ENCODE data around the gene SLC7A11. TPM values are rescaled to one million over a fixed set of nuclear protein-coding genes. Genes with fewer than 3 reads are reported as not detected.

Gene SLC7A11
- total RNA-seq, 1 donor from 2014 or later = 10.4 TPM

DNA sequence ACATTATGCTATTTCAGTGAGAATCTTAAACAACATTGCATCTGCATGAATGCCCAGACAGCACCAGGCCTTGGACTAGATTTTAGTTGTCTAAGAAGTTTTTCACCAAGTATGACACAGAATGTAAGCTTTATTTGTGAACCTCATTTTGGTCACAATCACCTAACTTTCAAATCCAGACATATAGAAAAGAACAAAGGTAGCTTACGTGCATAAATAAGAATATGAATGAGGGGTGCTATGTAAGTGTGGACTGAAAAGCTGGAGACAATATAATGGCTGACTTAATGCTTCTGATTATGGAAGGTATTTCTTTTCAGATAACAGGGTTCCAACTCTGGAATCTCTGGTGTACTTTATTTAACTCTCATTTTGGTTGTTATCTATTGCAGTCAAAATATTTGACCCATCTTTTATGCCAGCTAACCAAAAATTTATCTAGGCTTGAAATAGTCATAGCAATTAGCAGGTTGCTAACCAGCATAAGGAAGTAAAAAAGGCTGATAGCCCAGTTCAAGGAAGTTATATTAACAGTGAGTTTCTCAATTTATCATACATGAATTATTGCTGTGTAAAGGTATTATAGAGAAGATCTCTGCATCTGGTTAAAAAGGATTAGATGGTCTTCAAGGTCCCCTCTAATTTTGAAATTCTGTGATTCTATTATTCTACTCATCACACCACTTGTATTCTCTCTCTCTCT, 36.5 kb downstream of the SLC7A11 start:
- H3K27ac Mint-ChIP-seq (ENCODE audit: unreplicated experiment) = no peak overlapping the region
- H3K9me3 Mint-ChIP-seq (ENCODE audit: unreplicated experiment) = no peaks in the 10 kb centered on the region
- TF ChIP-seq, protein P1, sequence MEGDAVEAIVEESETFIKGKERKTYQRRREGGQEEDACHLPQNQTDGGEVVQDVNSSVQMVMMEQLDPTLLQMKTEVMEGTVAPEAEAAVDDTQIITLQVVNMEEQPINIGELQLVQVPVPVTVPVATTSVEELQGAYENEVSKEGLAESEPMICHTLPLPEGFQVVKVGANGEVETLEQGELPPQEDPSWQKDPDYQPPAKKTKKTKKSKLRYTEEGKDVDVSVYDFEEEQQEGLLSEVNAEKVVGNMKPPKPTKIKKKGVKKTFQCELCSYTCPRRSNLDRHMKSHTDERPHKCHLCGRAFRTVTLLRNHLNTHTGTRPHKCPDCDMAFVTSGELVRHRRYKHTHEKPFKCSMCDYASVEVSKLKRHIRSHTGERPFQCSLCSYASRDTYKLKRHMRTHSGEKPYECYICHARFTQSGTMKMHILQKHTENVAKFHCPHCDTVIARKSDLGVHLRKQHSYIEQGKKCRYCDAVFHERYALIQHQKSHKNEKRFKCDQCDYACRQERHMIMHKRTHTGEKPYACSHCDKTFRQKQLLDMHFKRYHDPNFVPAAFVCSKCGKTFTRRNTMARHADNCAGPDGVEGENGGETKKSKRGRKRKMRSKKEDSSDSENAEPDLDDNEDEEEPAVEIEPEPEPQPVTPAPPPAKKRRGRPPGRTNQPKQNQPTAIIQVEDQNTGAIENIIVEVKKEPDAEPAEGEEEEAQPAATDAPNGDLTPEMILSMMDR (IDR thresholded peaks at IDR 0.05; ENCODE audit: partially characterized antibody, unreplicated experiment) = no peak

DNA sequence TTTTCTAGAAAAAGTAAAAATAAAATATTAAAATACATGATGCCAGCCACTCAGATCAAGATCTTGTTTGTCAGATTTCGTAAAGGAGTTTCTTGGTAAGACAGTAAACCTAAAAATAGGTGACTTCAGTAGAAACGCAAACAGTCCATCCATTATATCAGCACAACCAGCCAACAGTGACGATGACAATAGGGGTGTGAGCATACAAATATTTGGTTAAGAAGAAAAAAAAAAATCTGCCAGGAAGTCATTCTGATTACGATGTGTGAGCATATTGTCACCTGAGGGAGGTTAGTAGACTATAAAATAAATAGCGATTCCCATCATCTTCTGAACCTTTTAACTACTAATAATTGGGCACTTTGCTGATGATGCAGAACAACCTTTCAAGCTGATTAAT, 37.6 kb downstream of the SLC7A11 start:
- no peaks in the 10 kb centered on the region for H3K27me3 Mint-ChIP-seq (ENCODE audit: unreplicated experiment)
- H3K9me3 Mint-ChIP-seq (ENCODE audit: unreplicated experiment) = no peaks in the 10 kb centered on the region
- no peaks in the 10 kb centered on the region for H3K36me3 Mint-ChIP-seq (ENCODE audit: unreplicated experiment)
- no peak overlapping the region for H3K27ac Mint-ChIP-seq (ENCODE audit: unreplicated experiment)
- H3K4me1 Mint-ChIP-seq (ENCODE audit: low read depth, unreplicated experiment) = no peaks in the 10 kb centered on the region
- DNase-seq = no peak
- H3K4me3 Mint-ChIP-seq (ENCODE audit: unreplicated experiment) = no peak overlapping the region
- TF ChIP-seq, protein P1 (IDR thresholded peaks at IDR 0.05; ENCODE audit: partially characterized antibody, unreplicated experiment) = no peak

More for the DNA sequence above, 36.5 kb downstream of the SLC7A11 start:
- H3K4me3 Mint-ChIP-seq (ENCODE audit: unreplicated experiment) = no peak overlapping the region
- peaks cover 3% of the 10 kb centered on the region for H3K4me1 Mint-ChIP-seq (ENCODE audit: low read depth, unreplicated experiment)
- H3K27me3 Mint-ChIP-seq (ENCODE audit: unreplicated experiment) = no peaks in the 10 kb centered on the region
- DNase-seq = no peak
- no peaks in the 10 kb centered on the region for H3K36me3 Mint-ChIP-seq (ENCODE audit: unreplicated experiment)

DNA sequence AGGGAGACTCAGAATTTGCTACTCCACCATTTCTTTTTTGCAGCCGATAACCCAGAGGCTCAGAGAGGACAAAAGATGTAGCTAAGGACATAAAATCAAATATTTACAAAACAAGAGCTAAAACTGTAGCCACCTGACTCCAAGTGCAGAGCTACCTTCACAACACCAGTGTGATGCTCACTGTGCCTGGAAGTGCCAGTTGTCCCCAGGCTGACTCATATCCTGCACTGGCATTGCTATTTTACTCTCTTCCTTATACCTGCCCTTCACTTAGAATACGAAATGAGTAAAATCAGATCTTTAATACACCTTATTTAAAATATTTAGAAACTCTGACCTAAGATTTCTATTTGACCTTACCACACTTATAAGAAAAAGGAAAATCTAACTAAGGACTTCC, 39.5 kb downstream of the SLC7A11 start:
- Mint-ChIP-seq H3K36me3 (ENCODE audit: unreplicated experiment) (no peaks in the 10 kb centered on the region), H3K4me1 (ENCODE audit: low read depth, unreplicated experiment) (no peaks in the 10 kb centered on the region), H3K27me3 (ENCODE audit: unreplicated experiment) (no peaks in the 10 kb centered on the region), H3K27ac (ENCODE audit: unreplicated experiment) (no peak overlapping the region), H3K9me3 (ENCODE audit: unreplicated experiment) (no peaks in the 10 kb centered on the region), H3K4me3 (ENCODE audit: unreplicated experiment) (no peak overlapping the region)
- DNase-seq = no peak
- TF ChIP-seq, protein P1 (IDR thresholded peaks at IDR 0.05; ENCODE audit: partially characterized antibody, unreplicated experiment) = no peak

DNA sequence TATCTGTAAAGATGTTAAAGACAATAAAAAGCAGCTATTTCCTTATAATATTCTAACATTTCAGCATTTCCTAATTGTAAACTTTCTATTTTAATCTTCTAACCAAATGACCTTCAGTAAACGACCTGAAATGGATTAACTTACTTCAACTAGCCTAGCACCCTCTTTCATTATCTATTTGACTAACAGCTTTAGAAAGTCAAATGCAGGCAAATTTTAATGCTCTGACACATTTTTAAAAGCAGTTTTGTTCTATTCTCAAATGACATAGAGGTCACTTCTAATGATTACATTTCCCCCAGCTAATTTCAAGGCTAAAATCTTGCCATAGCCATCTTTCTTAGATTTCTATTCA, 41.9 kb downstream of the SLC7A11 start:
- Mint-ChIP-seq H3K36me3 (ENCODE audit: unreplicated experiment) (no peaks in the 10 kb centered on the region), H3K4me1 (ENCODE audit: low read depth, unreplicated experiment) (no peaks in the 10 kb centered on the region), H3K4me3 (ENCODE audit: unreplicated experiment) (no peak overlapping the region), H3K9me3 (ENCODE audit: unreplicated experiment) (no peaks in the 10 kb centered on the region), H3K27ac (ENCODE audit: unreplicated experiment) (no peak overlapping the region), H3K27me3 (ENCODE audit: unreplicated experiment) (no peaks in the 10 kb centered on the region)
- no peak for DNase-seq
- TF ChIP-seq, protein P1 (IDR thresholded peaks at IDR 0.05; ENCODE audit: partially characterized antibody, unreplicated experiment) = no peak

DNA sequence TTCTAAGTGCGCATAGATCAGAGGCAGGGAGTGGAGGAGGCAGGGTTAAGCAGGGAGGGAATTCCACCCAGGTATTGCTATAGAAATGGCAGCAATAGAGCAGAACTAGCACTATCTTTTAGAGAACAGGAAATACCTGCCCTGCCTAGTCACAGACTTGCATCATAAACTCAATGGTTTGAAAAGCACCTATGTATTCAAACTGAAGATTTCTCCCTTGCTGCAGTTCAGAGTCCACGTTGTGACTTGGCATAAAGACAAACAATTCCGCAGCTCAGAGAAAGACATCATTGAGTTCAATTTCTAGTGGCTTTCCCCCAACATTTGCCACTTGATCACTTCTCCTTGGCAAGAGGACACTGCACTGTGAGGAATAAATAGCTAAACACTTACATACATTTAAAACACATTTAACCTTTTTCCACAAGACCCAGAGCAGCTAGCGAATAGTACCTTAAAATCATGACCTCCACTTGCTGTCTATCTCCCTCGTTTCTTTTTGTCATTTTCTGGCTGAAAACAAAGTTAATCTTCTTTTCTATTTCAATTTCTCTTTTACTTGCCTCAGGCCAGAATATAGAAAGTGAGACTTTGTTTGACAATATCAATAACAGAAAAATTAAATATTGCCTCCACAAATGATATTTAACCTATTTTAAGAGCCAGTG, 42.4 kb downstream of the SLC7A11 start:
- TF ChIP-seq, protein P1 (IDR thresholded peaks at IDR 0.05; ENCODE audit: partially characterized antibody, unreplicated experiment) = no peak
- no peaks in the 10 kb centered on the region for H3K9me3 Mint-ChIP-seq (ENCODE audit: unreplicated experiment)
- no peaks in the 10 kb centered on the region for H3K36me3 Mint-ChIP-seq (ENCODE audit: unreplicated experiment)
- H3K27me3 Mint-ChIP-seq (ENCODE audit: unreplicated experiment) = no peaks in the 10 kb centered on the region
- no peak for DNase-seq
- H3K4me3 Mint-ChIP-seq (ENCODE audit: unreplicated experiment) = no peak overlapping the region
- H3K27ac Mint-ChIP-seq (ENCODE audit: unreplicated experiment) = no peak overlapping the region
- H3K4me1 Mint-ChIP-seq (ENCODE audit: low read depth, unreplicated experiment) = no peaks in the 10 kb centered on the region
